H9 (cell line): ENCODE data around the gene ZKSCAN4. TPM values are rescaled to one million over a fixed set of nuclear protein-coding genes. Genes with fewer than 3 reads are reported as not detected.

Experiments
- DNase-seq: peaks from one replicate; pipeline ENCODE4 v3.0.0-alpha.2; 2017
- H2AFZ ChIP-seq: one replicate; pipeline ENCODE4 v1.6.1; 2013; ENCODE audit warnings: mild to moderate bottlenecking, low read length, control low read depth, moderate library complexity
- H2AK5ac ChIP-seq: 2 replicates; pipeline ENCODE4 v1.6.1; 2013; ENCODE audit warnings: low read length, control low read depth, mixed read lengths; ENCODE audit not compliant: insufficient read length
- H2BK120ac ChIP-seq: one replicate; pipeline ENCODE4 v1.6.1; 2013; ENCODE audit warnings: low read depth, mild to moderate bottlenecking, low read length, control low read depth, inconsistent platforms; ENCODE audit not compliant: poor library complexity, severe bottlenecking
- H2BK12ac ChIP-seq: 2 replicates; pipeline ENCODE4 v1.6.1; 2013; ENCODE audit warnings: low read length, control low read depth, mixed read lengths, low read depth; ENCODE audit not compliant: insufficient read length
- H2BK15ac ChIP-seq: 2 replicates; pipeline ENCODE4 v1.6.1; 2013; ENCODE audit warnings: low read depth, low read length, control low read depth
- H2BK20ac ChIP-seq: one replicate; pipeline ENCODE4 v1.6.1; 2013; ENCODE audit warnings: low read depth, mild to moderate bottlenecking, low read length, control low read depth, inconsistent platforms; ENCODE audit not compliant: poor library complexity, severe bottlenecking
- H2BK5ac ChIP-seq: 2 replicates; pipeline ENCODE4 v1.6.1; 2013; ENCODE audit warnings: low read length, control low read depth, mixed read lengths; ENCODE audit not compliant: insufficient read length
- H3K14ac ChIP-seq: 2 replicates; pipeline ENCODE4 v1.6.1; 2013; ENCODE audit warnings: low read length, control low read depth; ENCODE audit not compliant: insufficient read depth
- H3K18ac ChIP-seq: 2 replicates; pipeline ENCODE4 v1.6.1; 2013; ENCODE audit warnings: low read depth, mild to moderate bottlenecking, mixed read lengths, low read length, control low read depth; ENCODE audit not compliant: insufficient read length
- H3K23ac ChIP-seq: 2 replicates; pipeline ENCODE4 v1.6.1; 2013; ENCODE audit warnings: low read length, control low read depth, mixed read lengths, low read depth; ENCODE audit not compliant: insufficient read length
- H3K23me2 ChIP-seq: 2 replicates; pipeline ENCODE4 v1.6.1; 2013; ENCODE audit warnings: low read depth, mild to moderate bottlenecking, mixed read lengths, low read length, control low read depth; ENCODE audit not compliant: insufficient read length, poor library complexity, severe bottlenecking
- H3K27ac ChIP-seq: 2 replicates; pipeline ENCODE4 v1.5.1; 2013; ENCODE audit warnings: low read length, control low read depth, mixed read lengths, low read depth; ENCODE audit not compliant: insufficient read length
- H3K27me3 ChIP-seq: 2 replicates; pipeline ENCODE4 v1.6.1; 2013; ENCODE audit warnings: low read length, control low read depth, inconsistent platforms; ENCODE audit not compliant: insufficient read depth
- H3K4ac ChIP-seq: 2 replicates; pipeline ENCODE4 v1.6.1; 2013; ENCODE audit warnings: low read depth, mild to moderate bottlenecking, control low read depth, inconsistent platforms, low read length, moderate library complexity
- H3K4me1 ChIP-seq: 2 replicates; pipeline ENCODE4 v1.6.1; 2013; ENCODE audit warnings: low read length, control low read depth, inconsistent platforms; ENCODE audit not compliant: insufficient read depth
- H3K4me2 ChIP-seq: 2 replicates; pipeline ENCODE4 v1.6.1; 2013; ENCODE audit warnings: low read length, control low read depth, mixed read lengths; ENCODE audit not compliant: insufficient read length, insufficient read depth
- H3K56ac ChIP-seq: 2 replicates; pipeline ENCODE4 v1.6.1; 2013; ENCODE audit warnings: low read depth, mild to moderate bottlenecking, mixed read lengths, low read length, control low read depth; ENCODE audit not compliant: insufficient read length
- H3K79me1 ChIP-seq: 2 replicates; pipeline ENCODE4 v1.6.1; 2013; ENCODE audit warnings: low read depth, mild to moderate bottlenecking, moderate library complexity, low read length, control low read depth, inconsistent platforms; ENCODE audit not compliant: insufficient read depth, poor library complexity, severe bottlenecking
- H3K79me2 ChIP-seq: 2 replicates; pipeline ENCODE4 v1.6.1; 2013; ENCODE audit warnings: low read length, control low read depth, inconsistent platforms; ENCODE audit not compliant: insufficient read depth
- H3K9ac ChIP-seq: 2 replicates; pipeline ENCODE4 v1.6.1; 2013; ENCODE audit warnings: low read length, control low read depth, mixed read lengths; ENCODE audit not compliant: insufficient read length; ENCODE audit errors: extremely low read depth
- H3K9me3 ChIP-seq: one replicate; pipeline ENCODE4 v1.6.1; 2013; ENCODE audit warnings: low read depth, low read length, inconsistent platforms; ENCODE audit not compliant: control insufficient read depth
- H3T11ph ChIP-seq: one replicate; pipeline ENCODE4 v1.6.1; 2013; ENCODE audit warnings: mild to moderate bottlenecking, low read length, control low read depth, inconsistent platforms
- H4K20me1 ChIP-seq: one replicate; pipeline ENCODE4 v1.6.1; 2013; ENCODE audit not compliant: control insufficient read depth, insufficient read length, insufficient read depth
- H4K5ac ChIP-seq: 2 replicates; pipeline ENCODE4 v1.6.1; 2013; ENCODE audit warnings: low read depth, mild to moderate bottlenecking, mixed read lengths, low read length, control low read depth; ENCODE audit not compliant: insufficient read length
- H4K8ac ChIP-seq: replicated peaks from 2 replicates; pipeline ENCODE4 v1.6.1; 2013; ENCODE audit warnings: low read length, control low read depth, mixed read lengths, low read depth; ENCODE audit not compliant: insufficient read length
- H4K91ac ChIP-seq: 2 replicates; pipeline ENCODE4 v1.6.1; 2013; ENCODE audit warnings: low read depth, mild to moderate bottlenecking, moderate library complexity, mixed read lengths, low read length, control low read depth; ENCODE audit not compliant: insufficient read length
- H3K27ac Mint-ChIP-seq, 3 experiments: 2 replicates in 2 of 3; 3 replicates in 1 of 3; pipeline ENCODE4 v1.8.0; 2020 to 2021; ENCODE audit warnings: mixed read lengths in 3 of 3, mild to moderate bottlenecking in 1 of 3, moderate library complexity in 1 of 3
- H3K27me3 Mint-ChIP-seq: 2 replicates; pipeline ENCODE4 v1.8.0; 2021; ENCODE audit warnings: low read depth, mild to moderate bottlenecking, moderate library complexity, mixed read lengths
- H3K36me3 Mint-ChIP-seq, 3 experiments: 2 replicates in 2 of 3; 3 replicates in 1 of 3; pipeline ENCODE4 v1.8.0; 2020 to 2021; ENCODE audit warnings: low read depth in 3 of 3, mixed read lengths in 3 of 3; ENCODE audit not compliant: insufficient read depth in 1 of 3
- H3K4me1 Mint-ChIP-seq, 2 experiments: 2 replicates each; pipeline ENCODE4 v1.8.0; 2020; ENCODE audit warnings: mixed read lengths in 2 of 2
- H3K4me3 Mint-ChIP-seq, 2 experiments: 2 replicates in 1 of 2; 3 replicates in 1 of 2; pipeline ENCODE4 v1.8.0; 2020 to 2021; ENCODE audit warnings: mild to moderate bottlenecking in 2 of 2, mixed read lengths in 2 of 2, moderate library complexity in 1 of 2
- H3K9me3 Mint-ChIP-seq, 2 experiments: 2 replicates in 1 of 2; 3 replicates in 1 of 2; pipeline ENCODE4 v1.8.0; 2020; ENCODE audit warnings: mild to moderate bottlenecking in 2 of 2, mixed read lengths in 2 of 2, moderate library complexity in 1 of 2
- whole genome bisulfite sequencing: extraction: QIAGEN DNeasy Blood & Tissue Kit; methylation state at CpG from one replicate; pipeline ENCODE4 v1.1.7; 2013; ENCODE audit warnings: missing lambda C conversion rate, low lambda C conversion rate, mixed read lengths; ENCODE audit not compliant: insufficient read length; ENCODE audit errors: extremely low coverage; 5-methylcytosine and 5-hydroxymethylcytosine counted together
- total RNA-seq: library from RNA; stranded (reverse); gene quantifications from 2 replicates; pipeline ENCODE4 v1.2.1, GENCODE V29; 2021
- TF ChIP-seq, protein P1 (sequence below): fragments of 200-600 bp; sonication (generic); conservative IDR thresholded peaks from 3 replicates; pipeline ENCODE4 v1.8.0; 2021; ENCODE audit warnings: antibody characterized with exemption, mild to moderate bottlenecking

Gene ZKSCAN4
- total RNA-seq, 1 experiment from 2014 or later: 8.8 TPM

DNA sequence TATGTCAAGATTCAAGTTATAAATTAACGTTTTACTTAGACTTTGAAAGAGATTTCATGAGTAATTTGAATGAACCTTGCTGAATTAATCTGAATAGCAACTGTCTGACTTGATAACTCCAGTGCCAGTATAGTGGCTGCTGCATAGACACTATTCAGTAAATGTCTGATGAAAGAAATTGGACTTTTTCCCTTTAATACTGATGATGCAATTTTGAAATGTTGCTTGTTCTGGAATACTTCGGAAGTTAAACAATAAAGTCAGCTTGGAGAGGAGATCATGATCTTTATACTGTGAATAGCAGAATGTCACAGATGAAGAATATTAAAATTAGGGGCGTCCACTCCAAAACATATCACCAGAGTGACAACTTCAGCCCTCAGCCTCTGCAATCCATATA, 25.7 kb upstream of the ZKSCAN4 start:
- Histone ChIP-seq H3K18ac (no peak overlapping the region), H2BK5ac (no peak overlapping the region), H3K56ac (no peak overlapping the region), H3K4me2 (no peak overlapping the region), H3K79me2 (no peaks in the 10 kb centered on the region), H2BK120ac (no peak overlapping the region), H3K9ac (no peak overlapping the region), H3K14ac (no peak overlapping the region), H2BK15ac (no peak overlapping the region), H3K9me3 (no peaks in the 10 kb centered on the region), H3T11ph (no peak overlapping the region), H2AK5ac (no peak overlapping the region), H2AFZ (no peak overlapping the region), H2BK20ac (no peak overlapping the region), H3K4ac (no peak overlapping the region), H3K23ac (no peak overlapping the region), H4K20me1 (no peaks in the 10 kb centered on the region), H4K91ac (no peak overlapping the region), H3K27me3 (no peaks in the 10 kb centered on the region), H4K5ac (no peak overlapping the region), H3K27ac (no peak overlapping the region), H3K4me1 (no peaks in the 10 kb centered on the region), H3K79me1 (no peaks in the 10 kb centered on the region), H3K23me2 (peaks cover 4% of the 10 kb centered on the region), H4K8ac (no peak overlapping the region), H2BK12ac (no peak overlapping the region)
- DNase-seq: no peak
- Mint-ChIP-seq H3K27me3 (peaks cover 1% of the 10 kb centered on the region; the same call in 1 of the 2 replicates), H3K4me3 (no peak overlapping the region), H3K4me1 (peaks cover 9% of the 10 kb centered on the region in 2 experiments), H3K9me3 (no peaks in the 10 kb centered on the region), H3K36me3 (peaks cover 10 to 32% (median 32%) of the 10 kb centered on the region in 3 experiments; a peak in 6 of 7 replicates), H3K27ac (no peak overlapping the region)
- TF ChIP-seq, protein P1, sequence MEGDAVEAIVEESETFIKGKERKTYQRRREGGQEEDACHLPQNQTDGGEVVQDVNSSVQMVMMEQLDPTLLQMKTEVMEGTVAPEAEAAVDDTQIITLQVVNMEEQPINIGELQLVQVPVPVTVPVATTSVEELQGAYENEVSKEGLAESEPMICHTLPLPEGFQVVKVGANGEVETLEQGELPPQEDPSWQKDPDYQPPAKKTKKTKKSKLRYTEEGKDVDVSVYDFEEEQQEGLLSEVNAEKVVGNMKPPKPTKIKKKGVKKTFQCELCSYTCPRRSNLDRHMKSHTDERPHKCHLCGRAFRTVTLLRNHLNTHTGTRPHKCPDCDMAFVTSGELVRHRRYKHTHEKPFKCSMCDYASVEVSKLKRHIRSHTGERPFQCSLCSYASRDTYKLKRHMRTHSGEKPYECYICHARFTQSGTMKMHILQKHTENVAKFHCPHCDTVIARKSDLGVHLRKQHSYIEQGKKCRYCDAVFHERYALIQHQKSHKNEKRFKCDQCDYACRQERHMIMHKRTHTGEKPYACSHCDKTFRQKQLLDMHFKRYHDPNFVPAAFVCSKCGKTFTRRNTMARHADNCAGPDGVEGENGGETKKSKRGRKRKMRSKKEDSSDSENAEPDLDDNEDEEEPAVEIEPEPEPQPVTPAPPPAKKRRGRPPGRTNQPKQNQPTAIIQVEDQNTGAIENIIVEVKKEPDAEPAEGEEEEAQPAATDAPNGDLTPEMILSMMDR: no peak
- WGBS: no CpG with 5 or more reads among the region's 3 CpGs
